Measurements from ENCODE around the gene DENND5B.

The DENND5B gene

GRCh38 chr12:31388713-31389112 is 202.2 kb downstream of the DENND5B start:
- Histone ChIP-seq H3K4me1 (ENCODE audit: control insufficient read depth, insufficient read depth, low read length) (no peaks in the 10 kb centered on the region), H3K27ac (ENCODE audit: extremely low read depth, low read depth, low read length) (no peak overlapping the region), H3K4me3 (ENCODE audit: low read depth, low read length) (no peak overlapping the region), H3K9me3 (ENCODE audit: control insufficient read depth, insufficient read depth, low read depth, low read length) (no peaks in the 10 kb centered on the region; the same call in 1 of the 2 replicates), H3K36me3 (ENCODE audit: control insufficient read depth in 2 of 2, insufficient read depth in 1 of 2, low read length in 2 of 2) (peaks cover 3 to 20% of the 10 kb centered on the region in 2 experiments; a peak in 2 of 3 replicates)
- no peak for TF ChIP-seq ZNF639 (tag by site-specific recombination; IDR thresholded peaks at IDR 0.05)
- no peak for TF ChIP-seq ZNF404 (tag by site-specific recombination; IDR thresholded peaks at IDR 0.05)
- TF ChIP-seq ZNF449 (tag by site-specific recombination; IDR thresholded peaks at IDR 0.05) = no peak
- no peak for TF ChIP-seq BCL11A (tag by site-specific recombination; IDR thresholded peaks at IDR 0.05; ENCODE audit: low read depth)
- no peak for TF ChIP-seq ZNF529 (tag by site-specific recombination; IDR thresholded peaks at IDR 0.05; ENCODE audit: insufficient replicate concordance)
- no peak for TF ChIP-seq ZNF747 (tag by site-specific recombination; IDR thresholded peaks at IDR 0.05)
- TF ChIP-seq ZNF510 (tag by site-specific recombination; IDR thresholded peaks at IDR 0.05; ENCODE audit: insufficient replicate concordance) = no peak
- TF ChIP-seq HOXC10 (CRISPR knock-in tag; IDR thresholded peaks at IDR 0.05) = no peak
- TF ChIP-seq, protein P1, sequence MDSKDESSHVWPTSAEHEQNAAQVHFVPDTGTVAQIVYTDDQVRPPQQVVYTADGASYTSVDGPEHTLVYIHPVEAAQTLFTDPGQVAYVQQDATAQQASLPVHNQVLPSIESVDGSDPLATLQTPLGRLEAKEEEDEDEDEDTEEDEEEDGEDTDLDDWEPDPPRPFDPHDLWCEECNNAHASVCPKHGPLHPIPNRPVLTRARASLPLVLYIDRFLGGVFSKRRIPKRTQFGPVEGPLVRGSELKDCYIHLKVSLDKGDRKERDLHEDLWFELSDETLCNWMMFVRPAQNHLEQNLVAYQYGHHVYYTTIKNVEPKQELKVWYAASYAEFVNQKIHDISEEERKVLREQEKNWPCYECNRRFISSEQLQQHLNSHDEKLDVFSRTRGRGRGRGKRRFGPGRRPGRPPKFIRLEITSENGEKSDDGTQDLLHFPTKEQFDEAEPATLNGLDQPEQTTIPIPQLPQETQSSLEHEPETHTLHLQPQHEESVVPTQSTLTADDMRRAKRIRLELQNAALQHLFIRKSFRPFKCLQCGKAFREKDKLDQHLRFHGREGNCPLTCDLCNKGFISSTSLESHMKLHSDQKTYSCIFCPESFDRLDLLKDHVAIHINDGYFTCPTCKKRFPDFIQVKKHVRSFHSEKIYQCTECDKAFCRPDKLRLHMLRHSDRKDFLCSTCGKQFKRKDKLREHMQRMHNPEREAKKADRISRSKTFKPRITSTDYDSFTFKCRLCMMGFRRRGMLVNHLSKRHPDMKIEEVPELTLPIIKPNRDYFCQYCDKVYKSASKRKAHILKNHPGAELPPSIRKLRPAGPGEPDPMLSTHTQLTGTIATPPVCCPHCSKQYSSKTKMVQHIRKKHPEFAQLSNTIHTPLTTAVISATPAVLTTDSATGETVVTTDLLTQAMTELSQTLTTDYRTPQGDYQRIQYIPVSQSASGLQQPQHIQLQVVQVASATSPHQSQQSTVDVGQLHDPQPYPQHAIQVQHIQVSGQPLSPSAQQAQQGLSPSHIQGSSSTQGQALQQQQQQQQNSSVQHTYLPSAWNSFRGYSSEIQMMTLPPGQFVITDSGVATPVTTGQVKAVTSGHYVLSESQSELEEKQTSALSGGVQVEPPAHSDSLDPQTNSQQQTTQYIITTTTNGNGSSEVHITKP (tag by site-specific recombination; IDR thresholded peaks at IDR 0.05) = no peak
- TF ChIP-seq PRDM1 (tag by site-specific recombination; IDR thresholded peaks at IDR 0.05) = no peak
- TF ChIP-seq ZNF785 (tag by site-specific recombination; IDR thresholded peaks at IDR 0.05) = no peak
- no peak for TF ChIP-seq SALL2 (tag by site-specific recombination; IDR thresholded peaks at IDR 0.05; ENCODE audit: borderline replicate concordance)
- TF ChIP-seq ZNF624 (tag by site-specific recombination; IDR thresholded peaks at IDR 0.05) = no peak
- TF ChIP-seq ZNF202 (tag by site-specific recombination; IDR thresholded peaks at IDR 0.05; ENCODE audit: borderline replicate concordance) = no peak
- no peak for TF ChIP-seq ZNF768 (tag by site-specific recombination; IDR thresholded peaks at IDR 0.05)
- POLR2A ChIA-PET = no interaction called here
- CTCF ChIA-PET = no interaction called here

GRCh38 chr12:31387466-31387865 is 203.5 kb downstream of the DENND5B start:
- ChIA-PET POLR2A (no interaction called here), CTCF (interaction anchor here (0.6 kb wide), 1 partner anchor 393 kb away, joined by 3 read pairs; no protein-coding TSS in a partner anchor)
- no peaks in the 10 kb centered on the region for H3K4me1 ChIP-seq (ENCODE audit: control insufficient read depth, insufficient read depth, low read length)
- no peak overlapping the region for H3K27ac ChIP-seq (ENCODE audit: extremely low read depth, low read depth, low read length)
- TF ChIP-seq ZNF138 (tag by site-specific recombination; IDR thresholded peaks at IDR 0.05; ENCODE audit: borderline replicate concordance) = no peak
- TF ChIP-seq ZNF654 (tag by site-specific recombination; IDR thresholded peaks at IDR 0.05; ENCODE audit: low read depth) = no peak
- TF ChIP-seq ZNF76 (tag by site-specific recombination; IDR thresholded peaks at IDR 0.05; ENCODE audit: borderline replicate concordance, low read depth) = no peak
- TF ChIP-seq ZNF658 (tag by site-specific recombination; IDR thresholded peaks at IDR 0.05) = no peak
- TF ChIP-seq, protein P2, sequence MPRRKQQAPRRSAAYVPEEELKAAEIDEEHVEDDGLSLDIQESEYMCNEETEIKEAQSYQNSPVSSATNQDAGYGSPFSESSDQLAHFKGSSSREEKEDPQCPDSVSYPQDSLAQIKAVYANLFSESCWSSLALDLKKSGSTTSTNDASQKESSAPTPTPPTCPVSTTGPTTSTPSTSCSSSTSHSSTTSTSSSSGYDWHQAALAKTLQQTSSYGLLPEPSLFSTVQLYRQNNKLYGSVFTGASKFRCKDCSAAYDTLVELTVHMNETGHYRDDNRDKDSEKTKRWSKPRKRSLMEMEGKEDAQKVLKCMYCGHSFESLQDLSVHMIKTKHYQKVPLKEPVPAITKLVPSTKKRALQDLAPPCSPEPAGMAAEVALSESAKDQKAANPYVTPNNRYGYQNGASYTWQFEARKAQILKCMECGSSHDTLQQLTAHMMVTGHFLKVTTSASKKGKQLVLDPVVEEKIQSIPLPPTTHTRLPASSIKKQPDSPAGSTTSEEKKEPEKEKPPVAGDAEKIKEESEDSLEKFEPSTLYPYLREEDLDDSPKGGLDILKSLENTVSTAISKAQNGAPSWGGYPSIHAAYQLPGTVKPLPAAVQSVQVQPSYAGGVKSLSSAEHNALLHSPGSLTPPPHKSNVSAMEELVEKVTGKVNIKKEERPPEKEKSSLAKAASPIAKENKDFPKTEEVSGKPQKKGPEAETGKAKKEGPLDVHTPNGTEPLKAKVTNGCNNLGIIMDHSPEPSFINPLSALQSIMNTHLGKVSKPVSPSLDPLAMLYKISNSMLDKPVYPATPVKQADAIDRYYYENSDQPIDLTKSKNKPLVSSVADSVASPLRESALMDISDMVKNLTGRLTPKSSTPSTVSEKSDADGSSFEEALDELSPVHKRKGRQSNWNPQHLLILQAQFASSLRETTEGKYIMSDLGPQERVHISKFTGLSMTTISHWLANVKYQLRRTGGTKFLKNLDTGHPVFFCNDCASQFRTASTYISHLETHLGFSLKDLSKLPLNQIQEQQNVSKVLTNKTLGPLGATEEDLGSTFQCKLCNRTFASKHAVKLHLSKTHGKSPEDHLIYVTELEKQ (tag by site-specific recombination; IDR thresholded peaks at IDR 0.05; ENCODE audit: borderline replicate concordance) = no peak
- no peak for TF ChIP-seq ZSCAN30 (tag by site-specific recombination; IDR thresholded peaks at IDR 0.05)
- no peak for TF ChIP-seq ZNF394 (tag by site-specific recombination; IDR thresholded peaks at IDR 0.05; ENCODE audit: borderline replicate concordance)
- H3K36me3 ChIP-seq (ENCODE audit: control insufficient read depth in 2 of 2, insufficient read depth in 1 of 2, low read length in 2 of 2) = peaks cover 3 to 20% of the 10 kb centered on the region in 2 experiments; a peak in 2 of 3 replicates
- no peaks in the 10 kb centered on the region; the same call in 1 of the 2 replicates for H3K9me3 ChIP-seq (ENCODE audit: control insufficient read depth, insufficient read depth, low read depth, low read length)
- H3K4me3 ChIP-seq (ENCODE audit: low read depth, low read length) = no peak overlapping the region

Measured in HEK293 (cell line).